ENCODE results near the gene ZNF318.

ZNF318 gene

DNA sequence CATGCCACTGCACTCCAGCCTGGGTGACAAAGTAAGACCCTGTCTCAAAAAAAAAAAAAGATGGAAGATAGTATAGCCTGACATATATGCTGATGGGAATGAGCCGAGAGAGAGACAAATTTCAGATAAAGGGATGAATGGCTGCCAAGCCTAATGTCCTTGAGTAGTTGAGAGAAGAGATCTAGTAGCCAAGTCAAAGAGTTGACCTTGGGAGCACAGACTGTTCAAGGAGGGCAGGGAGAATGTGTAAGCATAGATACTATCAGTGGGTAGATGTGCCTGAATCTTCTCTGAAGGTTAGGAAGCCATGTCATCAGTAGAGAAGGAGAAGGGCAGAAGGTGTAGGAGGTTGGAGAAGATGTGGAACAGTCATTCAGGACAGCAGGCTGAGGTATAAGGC lies 37.8 kb upstream of the ZNF318 start:
- TF ChIP-seq, protein P1, sequence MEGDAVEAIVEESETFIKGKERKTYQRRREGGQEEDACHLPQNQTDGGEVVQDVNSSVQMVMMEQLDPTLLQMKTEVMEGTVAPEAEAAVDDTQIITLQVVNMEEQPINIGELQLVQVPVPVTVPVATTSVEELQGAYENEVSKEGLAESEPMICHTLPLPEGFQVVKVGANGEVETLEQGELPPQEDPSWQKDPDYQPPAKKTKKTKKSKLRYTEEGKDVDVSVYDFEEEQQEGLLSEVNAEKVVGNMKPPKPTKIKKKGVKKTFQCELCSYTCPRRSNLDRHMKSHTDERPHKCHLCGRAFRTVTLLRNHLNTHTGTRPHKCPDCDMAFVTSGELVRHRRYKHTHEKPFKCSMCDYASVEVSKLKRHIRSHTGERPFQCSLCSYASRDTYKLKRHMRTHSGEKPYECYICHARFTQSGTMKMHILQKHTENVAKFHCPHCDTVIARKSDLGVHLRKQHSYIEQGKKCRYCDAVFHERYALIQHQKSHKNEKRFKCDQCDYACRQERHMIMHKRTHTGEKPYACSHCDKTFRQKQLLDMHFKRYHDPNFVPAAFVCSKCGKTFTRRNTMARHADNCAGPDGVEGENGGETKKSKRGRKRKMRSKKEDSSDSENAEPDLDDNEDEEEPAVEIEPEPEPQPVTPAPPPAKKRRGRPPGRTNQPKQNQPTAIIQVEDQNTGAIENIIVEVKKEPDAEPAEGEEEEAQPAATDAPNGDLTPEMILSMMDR (IDR thresholded peaks at IDR 0.05; ENCODE audit: low read depth, low read length) = no peak
- no peak overlapping the region for H3K4me3 ChIP-seq (ENCODE audit: low read depth, low read length)

DNA sequence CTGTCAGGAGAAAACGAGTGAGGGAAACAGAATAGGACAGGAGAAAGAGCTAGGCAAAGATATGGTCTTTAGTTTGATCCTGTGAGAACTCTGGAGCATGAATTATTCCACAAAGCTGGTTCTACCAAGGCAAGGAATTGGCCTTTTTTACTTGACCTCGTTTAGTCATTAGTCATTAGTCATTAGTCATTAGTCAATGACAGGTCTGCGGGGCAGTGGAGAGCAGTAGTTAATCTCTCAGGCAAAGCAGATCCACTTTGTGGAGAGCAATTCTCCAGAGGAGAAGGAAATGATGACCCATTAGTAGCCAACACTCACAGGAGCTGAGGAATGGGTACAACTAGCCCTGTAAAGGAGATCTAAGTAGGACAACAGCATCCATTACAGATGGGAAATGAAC lies 35.9 kb upstream of the ZNF318 start:
- TF ChIP-seq, protein P1 (IDR thresholded peaks at IDR 0.05; ENCODE audit: low read depth, low read length) = no peak
- H3K4me3 ChIP-seq (ENCODE audit: low read depth, low read length) = no peak overlapping the region

DNA sequence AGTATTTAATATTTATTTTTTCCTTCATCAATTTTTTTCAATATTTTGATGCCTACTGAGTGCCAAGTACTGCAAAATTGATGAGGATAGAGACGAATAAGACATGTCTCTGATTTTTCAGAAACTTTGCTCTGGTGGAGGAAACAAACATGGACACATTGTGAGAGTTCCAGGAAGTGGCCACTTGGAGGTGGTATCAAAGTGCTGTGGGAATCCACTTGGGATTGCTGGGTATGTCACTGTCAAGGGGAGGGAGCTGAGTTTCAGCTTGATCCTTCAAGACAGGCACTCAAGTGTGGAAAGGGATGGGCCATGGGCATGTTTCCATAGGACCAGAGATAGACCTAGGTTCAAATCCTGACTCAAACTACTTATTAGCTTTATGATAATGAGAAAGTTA lies 33.4 kb upstream of the ZNF318 start:
- no peak overlapping the region for H3K4me3 ChIP-seq (ENCODE audit: low read depth, low read length)
- TF ChIP-seq, protein P1 (IDR thresholded peaks at IDR 0.05; ENCODE audit: low read depth, low read length) = no peak

DNA sequence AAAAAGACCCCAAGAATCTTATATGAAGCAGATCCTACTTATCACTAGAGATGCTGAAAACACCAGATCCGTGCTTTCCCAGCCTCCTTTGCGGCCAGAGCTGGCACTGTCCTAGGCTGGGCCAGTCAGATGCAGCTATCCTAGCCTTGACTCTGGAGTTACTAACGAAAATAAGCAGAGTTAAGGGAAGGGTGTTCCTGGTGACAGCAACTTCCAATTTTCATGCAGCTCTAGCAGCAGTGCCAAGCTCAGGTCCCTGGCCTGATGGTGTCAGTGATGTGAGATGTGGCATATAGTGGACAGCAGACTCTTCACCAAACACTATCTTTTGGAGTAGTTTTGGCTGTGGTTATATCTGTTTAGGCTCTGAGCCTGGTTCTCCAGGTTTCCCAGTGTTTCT lies 32.3 kb upstream of the ZNF318 start:
- H3K4me3 ChIP-seq (ENCODE audit: low read depth, low read length) = no peak overlapping the region
- TF ChIP-seq, protein P1 (IDR thresholded peaks at IDR 0.05; ENCODE audit: low read depth, low read length) = no peak

DNA sequence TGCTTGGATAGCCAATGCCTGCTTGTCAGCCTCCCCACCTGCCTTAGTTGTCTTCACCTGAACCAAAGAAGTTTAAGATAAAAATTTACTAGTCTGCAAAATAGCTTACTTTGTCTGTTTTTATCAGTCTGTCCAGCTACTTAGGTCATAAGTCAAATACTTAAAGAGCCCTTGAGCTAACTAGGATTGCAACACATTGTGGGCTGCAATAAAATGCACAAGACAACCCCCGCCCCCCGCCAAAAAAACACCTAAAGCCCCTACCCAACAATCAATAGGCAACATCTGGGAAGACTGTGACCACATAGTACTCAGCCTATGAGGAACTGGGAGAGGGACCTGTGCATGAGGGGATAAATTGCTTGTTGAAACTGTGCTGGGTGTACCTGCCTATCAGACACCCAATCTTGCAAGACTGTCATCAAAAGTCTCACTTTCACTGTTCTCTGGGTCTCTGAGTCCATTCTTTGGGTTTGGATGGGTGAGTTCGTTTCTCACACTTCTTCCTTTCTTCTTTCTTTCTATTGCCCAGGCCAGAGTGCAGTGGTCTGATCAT lies 30.6 kb upstream of the ZNF318 start:
- no peak overlapping the region for H3K4me3 ChIP-seq (ENCODE audit: low read depth, low read length)
- TF ChIP-seq, protein P1 (IDR thresholded peaks at IDR 0.05; ENCODE audit: low read depth, low read length) = no peak

DNA sequence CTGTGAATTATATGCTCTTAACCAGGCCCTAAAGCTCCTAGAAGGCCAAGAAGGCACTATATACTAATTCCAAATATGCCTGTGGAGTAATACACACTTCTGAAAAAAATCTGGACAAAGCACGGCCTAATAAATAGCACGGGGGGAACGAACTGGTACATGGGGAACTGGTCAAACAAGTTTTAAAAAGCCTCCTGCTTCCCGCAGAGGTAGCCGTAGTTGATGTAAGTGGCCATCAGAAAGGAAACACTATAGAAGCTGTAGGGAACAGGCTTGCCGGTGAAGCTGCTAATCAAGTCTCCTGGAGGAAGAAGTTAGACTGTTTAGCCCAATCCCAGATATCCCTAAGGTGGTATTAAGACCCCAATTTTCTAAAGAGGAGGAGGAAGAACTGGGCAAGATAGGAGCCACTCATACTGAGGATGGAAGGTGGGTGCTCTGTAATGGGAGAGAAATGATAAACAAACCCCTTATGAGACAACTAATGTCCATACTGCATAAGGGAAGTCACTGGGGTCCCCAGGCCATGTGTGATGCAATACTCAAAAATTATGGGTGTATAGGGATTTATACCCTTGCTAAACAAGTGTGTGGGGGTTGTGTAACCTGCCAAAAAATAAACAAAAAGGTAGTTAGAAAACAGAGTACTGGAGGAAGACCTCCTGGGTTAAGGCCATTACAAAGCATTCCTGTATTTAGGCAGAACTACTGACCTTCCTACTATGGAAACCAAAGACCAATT lies 27.1 kb upstream of the ZNF318 start:
- TF ChIP-seq, protein P1 (IDR thresholded peaks at IDR 0.05; ENCODE audit: low read depth, low read length) = no peak
- H3K4me3 ChIP-seq (ENCODE audit: low read depth, low read length) = no peak overlapping the region

DNA sequence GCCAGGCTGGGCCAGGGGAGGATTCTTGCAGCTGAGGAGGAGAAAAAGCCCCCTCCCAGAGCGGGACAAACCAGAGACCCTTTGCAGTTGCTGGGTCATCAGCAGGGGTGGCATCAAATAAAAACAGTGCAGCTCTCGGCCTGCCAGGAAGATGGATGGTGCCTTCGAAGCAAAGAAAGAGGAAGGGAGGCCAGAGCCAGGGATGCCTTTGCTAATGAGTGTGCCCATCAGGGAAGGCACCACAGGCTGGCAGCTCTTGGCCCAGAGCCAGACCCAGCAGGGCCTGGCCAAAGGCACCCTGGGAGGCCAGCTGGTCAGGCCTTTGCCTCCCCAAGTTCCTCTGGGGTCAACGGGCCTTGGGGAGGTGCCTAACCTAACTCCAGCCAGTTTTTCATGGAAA lies 26.3 kb upstream of the ZNF318 start:
- TF ChIP-seq, protein P1 (IDR thresholded peaks at IDR 0.05; ENCODE audit: low read depth, low read length) = no peak

More for the DNA sequence above, 26.3 kb upstream of the ZNF318 start:
- H3K4me3 ChIP-seq (ENCODE audit: low read depth, low read length) = no peak overlapping the region
